CD4-positive, alpha-beta T cell treated with Interleukin-10 for 1 hour (primary cell): ENCODE measurements around the gene TMEM30A.

Experiments
- DNase-seq: peaks from one replicate; pipeline ENCODE4 v3.0.0-alpha.2; 2020

Gene TMEM30A

GRCh38 chr6:75291331-75291730, 6.7 kb upstream of the TMEM30A start:
- DNase-seq: no peak

- DNase-seq: no peak
These were observed 5.7 kb upstream of the TMEM30A start for GRCh38 chr6:75290136-75290945.

- DNase-seq: no peak
These were observed 3.4 kb upstream of the TMEM30A start for GRCh38 chr6:75288023-75288422.

- DNase-seq: no peak
These were observed 2.8 kb upstream of the TMEM30A start for GRCh38 chr6:75287424-75287823.

- DNase-seq: no peak
These were observed 2.4 kb upstream of the TMEM30A start for GRCh38 chr6:75286955-75287354.

- DNase-seq: no peak
These were observed 669 bp upstream of the TMEM30A start for GRCh38 chr6:75285283-75285639.

GRCh38 chr6:75283907-75284631, 523 bp downstream of the TMEM30A start:
- peak; percentile 24 for DNase-seq

GRCh38 chr6:75282706-75283105, 1.9 kb downstream of the TMEM30A start:
- DNase-seq: no peak

- no peak for DNase-seq
These were observed 2.9 kb downstream of the TMEM30A start for GRCh38 chr6:75281653-75282052.

- no peak for DNase-seq
These were observed 4.3 kb downstream of the TMEM30A start for GRCh38 chr6:75280131-75280855.

- no peak for DNase-seq
These were observed 5.2 kb downstream of the TMEM30A start for GRCh38 chr6:75279418-75279817.

GRCh38 chr6:75278474-75279077, 6.0 kb downstream of the TMEM30A start:
- no peak for DNase-seq

GRCh38 chr6:75275067-75275466, 9.5 kb downstream of the TMEM30A start:
- no peak for DNase-seq

- no peak for DNase-seq
These were observed 11.6 kb downstream of the TMEM30A start for GRCh38 chr6:75273009-75273408.

- DNase-seq: no peak
These were observed 12.3 kb downstream of the TMEM30A start for GRCh38 chr6:75272145-75272840.

GRCh38 chr6:75268988-75269354, 15.6 kb downstream of the TMEM30A start:
- DNase-seq: no peak

- DNase-seq: no peak
These were observed 16.2 kb downstream of the TMEM30A start for GRCh38 chr6:75268121-75268987.

- DNase-seq: no peak
These were observed 17.1 kb downstream of the TMEM30A start for GRCh38 chr6:75267461-75267860.

- peak; percentile 63 for DNase-seq
These were observed 17.8 kb downstream of the TMEM30A start for GRCh38 chr6:75266716-75267291.

GRCh38 chr6:75263401-75263750, 21.2 kb downstream of the TMEM30A start:
- no peak for DNase-seq

GRCh38 chr6:75262716-75263400, 21.7 kb downstream of the TMEM30A start:
- no peak for DNase-seq
